Activated CD4-positive, alpha-beta T cell treated with anti-CD3 and anti-CD28 coated beads, Interleukin-2, amount 50 U/mL, for 1 hour (primary cell): ENCODE data around the gene OLFM1.
"Not testable (repeated sequence)": the region's sequence is repeated elsewhere in the genome, so short reads cannot be mapped to it uniquely, and the experiment has no call there.

Experiments used
- DNase-seq: peaks from one replicate; pipeline ENCODE4 v3.0.0-alpha.2; 2020

OLFM1 gene

DNA sequence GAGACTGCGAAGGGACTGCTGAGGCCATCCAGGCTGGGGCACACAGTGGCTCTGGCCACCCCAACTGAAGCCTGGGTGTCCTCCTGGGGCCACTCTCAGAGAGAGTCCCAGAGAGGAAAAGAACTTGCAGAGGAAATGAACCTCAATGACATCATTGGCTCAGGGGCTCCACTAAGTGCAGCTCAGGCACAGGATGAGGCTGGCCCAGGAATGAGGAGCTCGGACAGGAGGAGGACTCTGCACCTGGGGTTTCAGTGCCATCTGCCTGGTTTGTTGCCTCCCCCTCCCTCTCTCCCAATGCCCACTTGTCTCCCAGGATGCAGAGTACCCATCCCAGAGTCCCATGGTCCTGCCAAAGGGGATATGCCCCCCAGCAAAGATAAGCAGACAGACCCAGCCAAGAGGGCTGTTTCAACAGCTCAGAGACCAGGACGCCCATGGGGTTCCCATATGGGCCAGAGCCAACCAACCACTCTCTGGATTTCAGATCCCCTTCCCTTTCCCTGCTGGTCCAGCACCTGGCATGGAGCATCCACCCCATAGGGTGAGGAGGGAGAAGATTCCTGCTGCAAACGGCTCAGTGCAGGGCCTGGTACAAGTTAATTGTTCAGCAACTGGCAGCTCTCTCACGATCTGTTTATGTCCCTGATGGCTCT, 26.9 kb upstream of the OLFM1 start:
- no peak for DNase-seq

GRCh38 chr9:135061441-135061840, 26.0 kb upstream of the OLFM1 start:
- DNase-seq = no peak

DNA sequence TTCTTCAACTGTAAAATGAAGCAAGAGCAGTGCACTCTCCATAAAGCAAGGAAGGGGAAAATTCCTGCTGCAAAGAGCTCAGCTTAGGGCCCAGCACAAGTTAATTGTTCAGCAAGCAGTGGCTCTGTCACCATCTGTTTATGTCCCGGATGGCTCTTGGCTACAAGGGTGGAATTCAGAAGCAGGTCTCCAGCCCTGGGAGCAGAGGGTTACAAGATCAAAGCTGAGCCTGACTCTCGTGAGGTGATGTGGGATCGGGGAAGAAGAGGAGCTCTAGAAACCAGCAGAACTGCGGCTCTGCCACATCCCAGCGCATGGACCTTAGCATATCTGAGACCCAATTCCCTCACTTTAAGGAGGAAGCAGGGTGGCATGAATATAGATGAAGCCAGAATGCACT, 25.2 kb upstream of the OLFM1 start:
- DNase-seq = no peak

DNA sequence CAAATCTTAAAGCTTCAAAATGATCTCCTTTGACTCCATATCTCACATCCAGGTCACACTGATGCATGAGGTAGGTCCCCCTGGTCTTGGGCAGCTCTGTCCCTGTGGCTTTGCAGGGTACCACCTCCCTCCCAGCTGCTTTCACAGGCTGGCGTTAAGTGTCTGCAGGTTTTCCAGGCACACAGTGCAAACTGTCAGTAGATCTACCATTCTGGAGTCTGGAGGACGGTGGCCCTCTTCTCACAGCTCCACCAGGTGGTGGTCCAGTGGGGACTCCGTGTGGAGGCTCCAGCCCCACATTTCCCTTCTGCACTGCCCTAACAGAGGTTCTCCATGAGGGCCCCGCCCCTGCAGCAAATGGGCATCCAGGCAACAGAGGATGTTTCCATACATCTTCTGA, 24.0 kb upstream of the OLFM1 start:
- DNase-seq = not testable (repeated sequence)

GRCh38 chr9:135063888-135064287, 23.6 kb upstream of the OLFM1 start:
- DNase-seq = not testable (repeated sequence)

- no peak for DNase-seq
Measured at GRCh38 chr9:135065151-135065550, 22.3 kb upstream of the OLFM1 start.

GRCh38 chr9:135065804-135066203, 21.7 kb upstream of the OLFM1 start:
- no peak for DNase-seq

- DNase-seq = no peak
Measured at GRCh38 chr9:135066291-135066690, 21.2 kb upstream of the OLFM1 start.

DNA sequence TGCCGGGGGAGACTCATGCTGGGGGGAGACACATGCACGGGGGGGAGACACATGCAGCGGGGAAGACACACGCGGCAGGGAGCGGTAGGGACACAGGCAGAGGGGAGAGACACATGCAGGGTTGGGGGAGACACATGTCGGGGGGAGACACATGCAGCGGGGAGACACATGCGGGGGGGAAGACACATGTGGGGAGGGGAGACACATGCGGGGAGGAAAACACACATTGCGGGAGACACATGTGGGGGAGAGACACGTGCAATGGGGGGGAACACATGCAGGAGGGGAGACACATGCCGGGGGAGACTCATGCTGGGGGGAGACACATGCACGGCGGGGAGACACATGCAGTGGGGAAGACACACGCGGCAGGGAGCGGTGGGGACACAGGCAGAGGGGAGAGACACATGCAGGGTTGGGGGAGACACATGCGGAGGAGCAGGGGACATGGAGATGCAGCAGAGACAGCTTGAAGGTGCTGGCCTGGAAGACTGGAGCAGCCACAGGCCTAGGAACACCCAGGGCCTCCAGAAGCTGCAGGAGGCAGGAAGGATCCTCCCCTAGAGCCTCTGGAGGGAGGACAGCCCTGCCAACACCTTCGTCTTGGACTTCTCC, 20.3 kb upstream of the OLFM1 start:
- DNase-seq = no peak

DNA sequence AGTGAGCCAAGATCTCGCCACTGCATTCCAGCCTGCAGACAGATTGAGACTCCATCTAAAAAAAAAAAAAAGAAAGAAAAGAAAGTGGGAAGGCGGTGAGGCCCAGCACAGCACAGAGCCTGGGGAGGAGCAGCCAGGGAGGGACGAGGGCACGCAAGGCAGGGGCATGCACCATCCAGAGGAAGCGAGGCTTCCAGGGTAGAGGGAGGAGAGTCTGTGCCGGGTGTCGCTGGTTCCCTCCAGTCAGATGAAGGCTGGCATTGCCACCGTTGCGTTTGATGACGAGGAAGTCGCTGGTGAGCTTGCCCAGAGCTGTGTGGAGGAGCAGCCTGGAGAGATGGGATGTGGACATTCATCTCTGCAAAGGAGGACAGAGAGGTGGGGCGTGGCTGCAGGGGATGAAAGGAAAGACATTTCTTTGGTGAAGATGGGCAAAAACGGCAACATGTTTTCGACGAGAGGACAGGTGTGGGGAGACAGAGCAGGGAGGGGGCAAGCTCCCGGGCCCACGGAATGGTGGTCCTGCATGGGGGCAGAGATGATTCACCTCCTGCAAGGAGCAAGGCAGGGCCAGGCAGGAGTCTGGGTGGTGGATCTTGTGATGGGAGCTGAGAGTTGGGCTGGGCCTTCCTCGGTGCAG, 18.6 kb upstream of the OLFM1 start:
- DNase-seq = no peak

DNA sequence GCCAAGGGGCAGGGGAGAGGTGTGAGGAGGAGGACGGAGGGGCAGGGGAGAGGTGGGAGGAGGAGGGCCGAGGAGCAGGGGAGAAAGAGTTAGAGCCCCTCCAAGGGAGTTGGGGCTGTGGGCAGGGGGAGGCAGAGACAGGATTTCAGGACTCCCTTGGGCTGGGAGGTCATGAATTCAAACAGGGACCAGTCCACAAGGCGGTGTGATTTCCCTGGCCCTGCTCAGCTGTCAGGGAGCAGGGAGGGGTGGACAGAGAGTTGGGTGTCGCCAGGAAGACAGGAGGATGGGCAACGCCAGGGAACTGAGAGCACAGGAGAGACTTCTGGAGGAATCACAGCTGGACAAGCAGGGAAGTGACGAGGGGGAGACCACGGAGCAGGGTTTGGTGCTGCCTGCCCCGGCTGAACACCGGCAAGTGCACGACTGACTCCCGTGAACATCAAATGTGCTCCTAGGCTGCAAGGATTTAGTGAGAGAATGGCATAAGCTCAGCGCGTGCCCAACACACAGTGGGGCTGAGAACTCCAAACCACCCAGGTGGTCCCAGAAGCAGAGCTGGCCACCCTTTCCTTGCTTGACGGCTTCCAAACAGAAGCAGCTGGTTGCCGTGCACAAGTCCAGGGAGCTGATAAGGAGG, 17.8 kb upstream of the OLFM1 start:
- DNase-seq = no peak

GRCh38 chr9:135070198-135070951, 17.1 kb upstream of the OLFM1 start:
- no peak for DNase-seq

GRCh38 chr9:135070964-135071735, 16.3 kb upstream of the OLFM1 start:
- DNase-seq = no peak

GRCh38 chr9:135073081-135073740, 14.3 kb upstream of the OLFM1 start:
- DNase-seq = no peak

- DNase-seq = no peak
Measured at GRCh38 chr9:135073741-135074305, 13.6 kb upstream of the OLFM1 start.

GRCh38 chr9:135074354-135075233, 12.9 kb upstream of the OLFM1 start:
- no peak for DNase-seq

DNA sequence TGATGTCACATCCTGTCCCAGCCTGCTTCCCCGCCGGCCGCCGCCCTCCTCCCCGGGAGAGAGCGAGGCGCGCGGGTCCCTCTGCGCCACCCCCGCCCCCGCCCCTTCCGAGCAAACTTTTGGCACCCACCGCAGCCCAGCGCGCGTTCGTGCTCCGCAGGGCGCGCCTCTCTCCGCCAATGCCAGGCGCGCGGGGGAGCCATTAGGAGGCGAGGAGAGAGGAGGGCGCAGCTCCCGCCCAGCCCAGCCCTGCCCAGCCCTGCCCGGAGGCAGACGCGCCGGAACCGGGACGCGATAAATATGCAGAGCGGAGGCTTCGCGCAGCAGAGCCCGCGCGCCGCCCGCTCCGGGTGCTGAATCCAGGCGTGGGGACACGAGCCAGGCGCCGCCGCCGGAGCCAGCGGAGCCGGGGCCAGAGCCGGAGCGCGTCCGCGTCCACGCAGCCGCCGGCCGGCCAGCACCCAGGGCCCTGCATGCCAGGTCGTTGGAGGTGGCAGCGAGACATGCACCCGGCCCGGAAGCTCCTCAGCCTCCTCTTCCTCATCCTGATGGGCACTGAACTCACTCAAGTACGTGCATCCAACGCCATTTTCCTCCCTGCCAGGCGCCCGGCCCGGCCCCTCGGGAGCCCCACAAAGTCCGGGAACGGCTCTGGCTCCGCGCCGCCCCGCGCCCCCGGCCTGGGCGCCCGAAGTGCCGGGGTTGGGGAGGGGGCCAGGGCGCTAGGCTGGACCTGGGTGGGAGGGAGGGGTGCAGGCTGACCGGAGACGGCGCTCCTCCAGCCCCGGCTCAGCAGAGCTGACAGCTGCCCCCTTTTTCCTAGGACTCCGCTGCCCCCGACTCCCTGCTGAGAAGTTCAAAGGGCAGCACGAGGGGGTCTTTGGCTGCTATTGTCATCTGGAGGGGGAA, 12.0 kb upstream of the OLFM1 start:
- no peak for DNase-seq

GRCh38 chr9:135076143-135076875, 11.2 kb upstream of the OLFM1 start:
- DNase-seq = no peak
